GM12864 (cell line): Measurements from ENCODE around the gene EIF2D.

ENCODE experiments used
- DNase-seq: peaks from one replicate; pipeline ENCODE4 v3.0.0-alpha.2; 2011; ENCODE audit warnings: low read depth
- H3K4me3 ChIP-seq: 2 replicates; pipeline ENCODE4 v1.5.1; 2011; ENCODE audit warnings: mild to moderate bottlenecking, low read depth, low read length, control low read depth
- CTCF ChIP-seq: IDR thresholded peaks from 2 replicates; pipeline ENCODE4 v1.5.1; 2011; ENCODE audit warnings: low read depth, mild to moderate bottlenecking, moderate library complexity, low read length, control low read depth, inconsistent platforms; ENCODE audit errors: missing control alignments

Gene EIF2D

GRCh38 chr1:206575894-206576737 lies 36.1 kb downstream of the EIF2D start:
- H3K4me3 ChIP-seq, result no peak overlapping the region; the same call in 1 of the 2 replicates
- DNase-seq, result no peak
- TF ChIP-seq CTCF, result no peak

GRCh38 chr1:206575165-206575893 lies 36.9 kb downstream of the EIF2D start:
- no peak for TF ChIP-seq CTCF
- DNase-seq, result no peak
- H3K4me3 ChIP-seq, result peak overlapping the region; percentile 6; the same call in 1 of the 2 replicates

- DNase-seq, result no peak
These were observed 38.5 kb downstream of the EIF2D start for GRCh38 chr1:206573762-206574161.

GRCh38 chr1:206573319-206573718 lies 38.9 kb downstream of the EIF2D start:
- H3K4me3 ChIP-seq, result no peak overlapping the region
- DNase-seq, result no peak
- TF ChIP-seq CTCF, result no peak

More at GRCh38 chr1:206573762-206574161, 38.5 kb downstream of the EIF2D start:
- TF ChIP-seq CTCF, result no peak
- no peak overlapping the region for H3K4me3 ChIP-seq

GRCh38 chr1:206572835-206573234 lies 39.4 kb downstream of the EIF2D start:
- DNase-seq, result no peak
- H3K4me3 ChIP-seq, result no peak overlapping the region
- TF ChIP-seq CTCF, result no peak

GRCh38 chr1:206570529-206570928 lies 41.7 kb downstream of the EIF2D start:
- H3K4me3 ChIP-seq, result no peak overlapping the region
- TF ChIP-seq CTCF, result no peak
- DNase-seq, result no peak

- DNase-seq, result no peak
- TF ChIP-seq CTCF, result no peak
- H3K4me3 ChIP-seq, result no peak overlapping the region
These were observed 42.7 kb downstream of the EIF2D start for GRCh38 chr1:206569556-206569955.
